Spleen (tissue), 11 donors: ENCODE results near the gene FAM163A. TPM values are rescaled to one million over a fixed set of nuclear protein-coding genes. Genes with fewer than 3 reads are reported as not detected.

Experiments
- DNase-seq: peaks from one replicate; pipeline ENCODE4 v3.0.0-alpha.2; 2020
- H3K27ac ChIP-seq, 8 donors: fragments of 200-600 bp; sonication (generic) in 7 of 8; 1 replicate in 4 of 8; 2 replicates in 4 of 8; pipeline versions ENCODE4 v1.5.0 to v1.8.0; 2016 to 2021; ENCODE audit warnings: inconsistent platforms in 4 of 8, mild to moderate bottlenecking in 4 of 8, moderate library complexity in 1 of 8
- H3K27me3 ChIP-seq, 7 donors: fragments of 200-600 bp; sonication (generic) in 6 of 7; replicated peaks in 1 of 7; 1 replicate in 4 of 7; 2 replicates in 3 of 7; pipeline versions ENCODE4 v1.5.0 to v1.8.0; 2016 to 2021; ENCODE audit warnings: inconsistent platforms in 3 of 7, mild to moderate bottlenecking in 1 of 7
- H3K36me3 ChIP-seq, 6 donors: fragments of 200-600 bp; sonication (generic) in 5 of 6; 1 replicate in 4 of 6; 2 replicates in 2 of 6; pipeline versions ENCODE4 v1.5.0 to v1.8.0; 2016 to 2021; ENCODE audit warnings: inconsistent platforms in 2 of 6
- H3K4me1 ChIP-seq, 6 donors: fragments of 200-600 bp; sonication (generic) in 5 of 6; 1 replicate in 3 of 6; 2 replicates in 3 of 6; pipeline versions ENCODE4 v1.5.0 to v1.8.0; 2016 to 2021; ENCODE audit warnings: inconsistent platforms in 3 of 6
- H3K4me3 ChIP-seq, 8 donors: fragments of 200-600 bp; sonication (generic) in 7 of 8; 1 replicate in 4 of 8; 2 replicates in 4 of 8; pipeline versions ENCODE4 v1.5.0 to v1.8.0; 2016 to 2021; ENCODE audit warnings: inconsistent platforms in 4 of 8, mild to moderate bottlenecking in 4 of 8, moderate library complexity in 2 of 8
- H3K9me3 ChIP-seq, 8 donors: fragments of 200-600 bp; sonication (generic) in 7 of 8; 1 replicate in 4 of 8; 2 replicates in 4 of 8; pipeline versions ENCODE4 v1.5.0 to v1.8.0; 2016 to 2021; ENCODE audit warnings: inconsistent platforms in 4 of 8
- POLR2A ChIP-seq, 3 donors: fragments of 450-650 bp; IDR thresholded peaks; one replicate each; pipeline ENCODE4 v1.5.1; 2017; ENCODE audit warnings: antibody characterized with exemption in 3 of 3, mild to moderate bottlenecking in 1 of 3
- POLR2AphosphoS5 ChIP-seq, 3 donors: sonication (generic); formaldehyde crosslinking; IDR thresholded peaks; one replicate each; pipeline ENCODE4 v1.5.1; 2017; ENCODE audit warnings: antibody characterized with exemption in 3 of 3
- WGBS, 5 donors: extraction: QIAGEN DNeasy Blood & Tissue Kit in 3 of 5; methylation state at CpG; one replicate each; pipeline versions ENCODE4 v1.1.5 to v1.1.7; 2013 to 2018; 5-methylcytosine and 5-hydroxymethylcytosine counted together
- intact Hi-C: fragments of 100-400 bp; cut with DNase I; formaldehyde crosslinking; loops from one replicate; pipeline ENCODE4 v1.15.0; 2023; ENCODE audit warnings: low total_unique reads
- polyA plus RNA-seq, 3 donors: library from polyadenylated mRNA; stranded (reverse); fragments of 200-250 nt; gene quantifications; one replicate each; pipeline ENCODE4 v1.2.1, GENCODE V29; 2013
- total RNA-seq, 7 donors: library from RNA; depleted of rRNA in 3 of 7; stranded (reverse); fragments of >200 nt in 3 of 7; fragmentation: NEBNext Ultra II Directional in 4 of 7; extraction: Animal tissue kit (Norgen Biotek cat#: 25700) in 4 of 7; gene quantifications; one replicate each; pipeline versions ENCODE4 v1.1.0 to v1.2.1, GENCODE V29; 2016 to 2021
- TF ChIP-seq, protein P1 (sequence below), 11 experiments: fragments of 200-600 bp in 7 of 11; fragments of 450-650 bp in 4 of 11; sonication (generic) in 4 of 11; IDR thresholded peaks in 8 of 11; conservative IDR thresholded peaks in 3 of 11; 1 replicate in 7 of 11; 2 replicates in 4 of 11; pipeline versions ENCODE4 v1.4.0 to v1.8.0; 2016 to 2021; ENCODE audit warnings: antibody characterized with exemption in 11 of 11, inconsistent platforms in 4 of 11, mild to moderate bottlenecking in 1 of 11
- donor health status: healthy with polysubstance abuse.
- donor health status: DM: no; HTN: no; CAD: no; lungs with moderate emphysema.
- donor health status: DM: no; HTN: no; CAD: no.
- donor health status: Bipolar disorder and iron deficiency.
- donor health status: healthy.
- donor health status: DM: no; HTN: no; CAD: no.
- donor health status: DM: yes; HTN: yes; CAD: no.

FAM163A gene
- total and polyA plus RNA-seq, 10 donors: 0.14 to 0.47 (median 0.21) TPM; not detected in 3

DNA sequence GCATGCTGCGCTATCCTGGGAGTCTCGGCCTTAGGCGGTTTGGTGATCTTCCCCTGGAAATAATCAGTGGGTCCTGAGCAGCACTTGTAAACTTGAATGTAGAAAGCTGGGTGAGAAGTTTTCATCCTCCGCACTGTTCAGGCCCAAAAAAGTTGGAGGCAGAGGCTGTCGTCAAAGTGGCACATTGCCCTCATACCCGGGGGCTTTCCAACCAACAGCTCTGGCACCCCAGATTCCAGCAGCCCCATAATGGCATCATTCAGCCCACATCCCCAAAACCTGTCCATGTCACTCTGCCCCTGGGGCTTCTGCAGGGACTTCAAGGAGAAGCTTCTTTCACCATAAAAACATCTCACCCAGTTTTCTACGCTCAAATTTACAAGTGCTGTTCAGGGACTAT, 75.2 kb downstream of the FAM163A start:
- H3K9me3 ChIP-seq: no peaks in the 10 kb centered on the region
- TF ChIP-seq POLR2A (IDR thresholded peaks at IDR 0.05) (no peak), POLR2AphosphoS5 (IDR thresholded peaks at IDR 0.05) (no peak)
- TF ChIP-seq, protein P1, sequence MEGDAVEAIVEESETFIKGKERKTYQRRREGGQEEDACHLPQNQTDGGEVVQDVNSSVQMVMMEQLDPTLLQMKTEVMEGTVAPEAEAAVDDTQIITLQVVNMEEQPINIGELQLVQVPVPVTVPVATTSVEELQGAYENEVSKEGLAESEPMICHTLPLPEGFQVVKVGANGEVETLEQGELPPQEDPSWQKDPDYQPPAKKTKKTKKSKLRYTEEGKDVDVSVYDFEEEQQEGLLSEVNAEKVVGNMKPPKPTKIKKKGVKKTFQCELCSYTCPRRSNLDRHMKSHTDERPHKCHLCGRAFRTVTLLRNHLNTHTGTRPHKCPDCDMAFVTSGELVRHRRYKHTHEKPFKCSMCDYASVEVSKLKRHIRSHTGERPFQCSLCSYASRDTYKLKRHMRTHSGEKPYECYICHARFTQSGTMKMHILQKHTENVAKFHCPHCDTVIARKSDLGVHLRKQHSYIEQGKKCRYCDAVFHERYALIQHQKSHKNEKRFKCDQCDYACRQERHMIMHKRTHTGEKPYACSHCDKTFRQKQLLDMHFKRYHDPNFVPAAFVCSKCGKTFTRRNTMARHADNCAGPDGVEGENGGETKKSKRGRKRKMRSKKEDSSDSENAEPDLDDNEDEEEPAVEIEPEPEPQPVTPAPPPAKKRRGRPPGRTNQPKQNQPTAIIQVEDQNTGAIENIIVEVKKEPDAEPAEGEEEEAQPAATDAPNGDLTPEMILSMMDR (IDR thresholded peaks at IDR 0.05 in 8 of 11, conservative IDR thresholded peaks at IDR 0.05 in 3 of 11): no peak
- intact Hi-C loops: no loop called here
- H3K27ac ChIP-seq: peak overlapping the region in 4 of 8 donors; percentile 19 to 42 (median 33)
- no peaks in the 10 kb centered on the region for H3K27me3 ChIP-seq
- 89 to 96% (median 93%) methylated on average over 6 to 7 of the region's 7 CpGs for WGBS, 5 donors
- no peaks in the 10 kb centered on the region for H3K36me3 ChIP-seq
- no peak for DNase-seq
- H3K4me1 ChIP-seq: peaks cover 4 to 26% (median 19%) of the 10 kb centered on the region in 6 donors
- no peak overlapping the region for H3K4me3 ChIP-seq

DNA sequence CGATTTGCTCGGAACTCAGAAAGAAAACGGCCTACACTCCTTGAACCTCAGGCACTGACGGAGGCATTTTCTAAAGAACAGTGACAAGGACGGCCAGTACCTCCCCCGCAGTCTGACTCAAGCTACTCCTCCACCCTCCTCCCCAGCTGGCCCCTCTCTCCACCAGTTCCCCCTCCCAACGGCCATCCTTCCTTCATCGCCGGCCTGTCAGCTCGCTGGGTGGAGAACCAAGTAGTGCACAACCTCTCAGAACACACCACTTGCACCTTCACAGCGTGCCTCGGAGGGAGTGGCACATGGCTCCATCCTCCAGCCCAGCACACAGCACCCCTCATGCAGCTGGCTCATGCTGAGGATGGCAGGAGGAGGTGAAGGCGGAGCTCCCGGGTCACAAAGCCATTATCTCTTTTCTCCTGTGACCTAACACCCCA, 75.7 kb downstream of the FAM163A start:
- no peaks in the 10 kb centered on the region for H3K36me3 ChIP-seq
- no peak overlapping the region for H3K4me3 ChIP-seq
- TF ChIP-seq, protein P1 (IDR thresholded peaks at IDR 0.05 in 8 of 11, conservative IDR thresholded peaks at IDR 0.05 in 3 of 11): no peak
- TF ChIP-seq POLR2AphosphoS5 (IDR thresholded peaks at IDR 0.05): peak in 1 of 3 donors; percentile 28
- peaks cover 4 to 28% (median 19%) of the 10 kb centered on the region in 6 donors for H3K4me1 ChIP-seq
- 62 to 82% (median 72%) methylated on average over 12 to 14 of the region's 14 CpGs for WGBS, 5 donors
- intact Hi-C loops: no loop called here
- peak overlapping the region in 3 of 8 donors; percentile 31 to 42 (median 35) for H3K27ac ChIP-seq
- H3K27me3 ChIP-seq: no peaks in the 10 kb centered on the region
- DNase-seq: peak; percentile 66
- H3K9me3 ChIP-seq: no peaks in the 10 kb centered on the region

DNA sequence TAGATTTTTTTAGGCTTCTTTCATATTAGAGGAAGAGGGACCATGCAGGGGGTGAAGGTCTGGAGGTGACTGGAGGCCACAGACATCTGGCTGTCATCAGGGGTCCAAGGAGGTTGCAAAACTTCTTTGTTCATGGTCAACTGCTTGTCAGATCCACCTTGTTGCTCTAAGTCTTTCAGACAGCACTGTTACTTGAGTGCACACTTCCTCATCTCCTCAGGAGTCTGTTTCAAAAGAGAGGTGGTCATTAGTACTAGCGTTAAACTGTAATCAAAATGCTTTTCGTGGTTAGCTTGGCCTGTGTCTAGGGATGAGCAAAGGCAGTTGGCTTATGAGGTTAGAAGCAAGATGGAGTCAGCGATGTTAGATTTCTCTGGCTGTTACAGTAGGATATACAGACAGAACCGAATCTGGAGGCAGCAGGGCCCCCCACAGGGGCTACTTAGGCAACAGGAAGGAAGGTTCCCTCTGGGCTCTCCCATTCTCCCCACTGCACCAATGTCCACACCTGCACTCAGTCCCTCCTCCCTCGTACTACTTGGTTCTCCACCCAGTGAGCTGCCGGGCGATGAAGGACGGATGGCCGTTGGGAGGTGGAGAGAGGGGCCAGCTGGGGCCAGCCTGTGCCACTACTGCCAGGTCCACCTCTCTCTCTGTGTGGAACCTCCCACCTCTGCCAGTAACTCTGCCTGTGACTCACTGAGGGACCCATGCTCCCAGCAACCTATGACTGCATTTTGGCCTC, 77.3 kb downstream of the FAM163A start:
- no peak overlapping the region for H3K4me3 ChIP-seq
- H3K27me3 ChIP-seq: no peaks in the 10 kb centered on the region
- H3K4me1 ChIP-seq: peaks cover 0 to 26% (median 12%) of the 10 kb centered on the region in 6 donors
- H3K27ac ChIP-seq: no peak overlapping the region
- DNase-seq: peak; percentile 68
- 55 to 81% (median 71%) methylated on average over 9 of the region's 9 CpGs for WGBS, 5 donors
- intact Hi-C loops: no loop called here
- no peaks in the 10 kb centered on the region for H3K9me3 ChIP-seq
- H3K36me3 ChIP-seq: no peaks in the 10 kb centered on the region
- TF ChIP-seq, protein P1 (IDR thresholded peaks at IDR 0.05 in 8 of 11, conservative IDR thresholded peaks at IDR 0.05 in 3 of 11): no peak
- no peak for TF ChIP-seq POLR2A (IDR thresholded peaks at IDR 0.05)

DNA sequence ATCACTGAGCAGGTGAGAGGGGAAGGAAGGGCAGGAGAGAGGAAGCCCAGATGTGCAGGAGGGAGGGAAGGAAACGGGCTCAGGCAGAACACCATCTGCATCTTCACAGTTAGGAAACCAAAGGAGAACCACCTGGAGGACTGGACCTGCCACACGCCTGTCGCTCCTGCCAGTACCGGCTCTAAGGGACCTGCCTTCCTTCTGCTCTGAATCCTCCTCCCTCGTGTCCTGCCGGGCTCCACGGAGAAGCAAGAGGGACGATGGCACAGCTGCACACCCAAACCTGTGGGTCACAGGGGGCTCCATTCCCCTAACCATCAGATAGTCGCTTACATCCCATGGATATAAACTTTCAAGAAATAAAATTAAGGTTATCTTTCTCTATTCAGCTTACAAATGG, 78.4 kb downstream of the FAM163A start:
- DNase-seq: peak; percentile 31
- peaks cover 0 to 20% (median 5%) of the 10 kb centered on the region in 6 donors for H3K4me1 ChIP-seq
- H3K36me3 ChIP-seq: no peaks in the 10 kb centered on the region
- H3K4me3 ChIP-seq: no peak overlapping the region
- no peaks in the 10 kb centered on the region for H3K27me3 ChIP-seq
- WGBS, 5 donors: 78 to 89% (median 86%) methylated on average over 8 to 9 of the region's 9 CpGs
- TF ChIP-seq, protein P1 (IDR thresholded peaks at IDR 0.05 in 8 of 11, conservative IDR thresholded peaks at IDR 0.05 in 3 of 11): no peak
- TF ChIP-seq POLR2A (IDR thresholded peaks at IDR 0.05) (no peak), POLR2AphosphoS5 (IDR thresholded peaks at IDR 0.05) (no peak)
- no peak overlapping the region for H3K27ac ChIP-seq
- intact Hi-C loops: no loop called here
- no peaks in the 10 kb centered on the region for H3K9me3 ChIP-seq
